GM21515 (cell line): Measurements from ENCODE around the gene PHF20.
"Not testable (repeated sequence)": the region's sequence is repeated elsewhere in the genome, so short reads cannot be mapped to it uniquely, and the experiment has no call there.

Experiments used
- ATAC-seq: cut with Tn5 transposase; IDR thresholded peaks from one replicate; pipeline ENCODE4 v1.9.1; 2021; ENCODE audit not compliant: unreplicated experiment

PHF20 gene

DNA sequence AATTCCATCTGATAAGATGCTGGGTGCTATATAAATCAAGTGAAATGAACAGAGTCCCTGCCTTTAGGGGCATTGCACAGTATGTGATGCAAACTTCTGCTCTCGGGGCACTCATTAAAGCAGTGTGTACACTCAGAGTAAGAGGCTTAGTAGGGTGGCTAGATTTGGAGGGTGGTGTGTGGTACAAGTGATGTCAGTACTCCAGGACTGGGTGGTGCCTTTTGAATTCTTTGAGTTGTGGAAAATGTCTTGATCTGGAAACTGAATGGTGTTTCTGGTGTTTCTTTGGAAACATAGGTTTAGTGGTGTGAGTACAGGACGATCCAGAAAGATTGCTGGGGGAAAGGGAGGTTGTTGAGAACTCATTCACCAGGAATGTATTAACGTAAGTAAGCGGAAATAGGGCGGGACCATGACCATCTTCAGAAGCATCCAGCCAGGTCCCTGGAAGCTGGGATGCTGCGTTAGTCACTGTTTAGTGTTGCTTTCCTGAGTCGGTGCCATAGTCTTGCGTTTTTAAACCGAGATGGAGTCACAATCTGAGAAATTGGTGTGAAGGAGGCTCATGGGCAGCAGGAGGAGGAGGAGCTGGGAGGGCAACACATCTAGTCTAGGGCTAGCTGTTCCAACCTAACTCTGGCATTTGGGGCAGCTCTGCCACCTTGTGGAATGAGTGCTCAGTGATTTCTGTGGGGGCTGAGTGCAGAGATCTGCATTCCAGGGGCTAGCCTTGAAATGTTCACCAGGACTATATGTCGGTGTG is 112.1 kb downstream of the PHF20 start:
- no peak for ATAC-seq

DNA sequence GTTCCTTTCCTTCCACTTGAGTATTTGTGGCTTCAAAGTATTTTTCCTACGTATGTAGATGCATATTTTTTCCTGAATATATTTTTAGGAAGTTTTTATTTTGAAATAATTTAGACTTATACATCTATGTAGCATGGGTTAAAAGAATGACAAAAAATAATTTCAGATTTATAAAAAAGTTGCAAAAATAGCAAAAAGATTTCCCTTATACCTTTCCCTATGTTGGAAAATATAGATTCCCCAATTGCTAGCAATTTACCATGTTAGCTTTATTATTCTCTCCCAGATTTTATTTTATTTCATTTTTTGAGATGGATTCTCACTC is 112.7 kb downstream of the PHF20 start:
- ATAC-seq = no peak

DNA sequence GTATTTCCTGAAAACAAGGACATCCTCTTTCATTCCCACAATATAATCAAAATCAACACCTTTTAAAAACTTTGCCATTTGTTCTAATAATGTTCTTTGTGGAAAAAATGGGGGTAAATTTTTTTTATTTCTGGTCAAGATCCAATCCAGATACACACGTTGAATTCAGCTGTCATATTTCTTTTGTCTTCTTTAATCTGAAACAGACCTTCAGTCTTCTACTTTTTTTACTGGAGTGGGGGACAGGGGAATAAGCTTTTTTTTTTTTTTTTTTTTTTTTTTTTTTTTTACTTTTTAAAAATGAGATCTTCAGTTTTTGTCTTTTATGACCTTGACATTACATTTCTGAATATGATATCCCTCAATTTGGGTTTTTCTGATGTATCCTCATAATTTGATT is 113.4 kb downstream of the PHF20 start:
- ATAC-seq = no peak

DNA sequence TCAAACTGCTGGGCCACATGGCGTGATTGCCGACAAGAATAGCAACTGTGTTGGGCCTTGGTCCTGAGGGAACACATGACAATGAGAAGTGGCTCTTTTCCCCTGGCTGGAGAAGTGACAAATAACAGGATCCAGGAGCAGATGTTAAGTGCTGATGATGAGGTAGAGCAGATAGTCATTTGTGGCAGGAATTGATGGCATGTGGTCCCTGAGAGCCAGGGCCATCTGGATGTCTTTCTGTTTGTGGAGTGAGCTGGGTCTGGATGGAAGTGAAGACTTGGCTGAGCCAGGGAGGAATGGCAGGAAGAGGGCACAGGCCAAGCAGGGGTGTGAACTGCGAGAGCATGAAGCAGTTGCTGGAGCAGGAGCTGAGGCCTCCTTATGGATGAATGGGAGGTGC is 114.7 kb downstream of the PHF20 start:
- no peak for ATAC-seq

DNA sequence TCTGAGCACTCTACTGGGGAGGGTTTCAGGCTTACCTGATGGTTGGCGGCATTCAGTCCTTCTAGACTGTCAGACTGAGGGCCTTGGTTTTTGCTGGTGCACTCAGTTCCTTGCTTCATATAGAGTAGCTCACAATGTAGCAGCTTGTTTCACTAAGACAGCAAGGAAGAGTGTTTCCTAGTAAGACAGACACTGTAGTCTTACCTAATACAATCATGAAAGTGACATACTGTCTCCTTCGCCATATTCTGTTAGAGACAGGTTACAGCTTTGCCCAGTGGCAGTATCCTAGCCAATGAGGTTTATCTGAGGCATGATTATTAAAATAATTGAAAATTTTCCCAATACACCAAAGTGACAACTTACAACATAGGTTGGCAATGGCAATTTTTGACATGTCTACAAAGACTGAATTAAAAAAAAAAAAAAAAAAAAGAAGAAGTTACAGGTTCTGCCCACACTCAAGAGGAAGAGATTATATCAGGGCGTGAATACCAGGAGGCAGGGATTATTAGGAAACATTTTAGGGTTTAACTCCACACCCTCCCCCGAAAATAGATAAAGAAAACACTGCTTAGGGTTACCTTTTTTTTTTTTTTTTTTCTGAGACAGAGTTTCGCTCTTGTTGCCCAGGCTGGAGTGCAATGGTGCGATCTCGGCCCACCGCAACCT is 115.7 kb downstream of the PHF20 start:
- no peak for ATAC-seq

DNA sequence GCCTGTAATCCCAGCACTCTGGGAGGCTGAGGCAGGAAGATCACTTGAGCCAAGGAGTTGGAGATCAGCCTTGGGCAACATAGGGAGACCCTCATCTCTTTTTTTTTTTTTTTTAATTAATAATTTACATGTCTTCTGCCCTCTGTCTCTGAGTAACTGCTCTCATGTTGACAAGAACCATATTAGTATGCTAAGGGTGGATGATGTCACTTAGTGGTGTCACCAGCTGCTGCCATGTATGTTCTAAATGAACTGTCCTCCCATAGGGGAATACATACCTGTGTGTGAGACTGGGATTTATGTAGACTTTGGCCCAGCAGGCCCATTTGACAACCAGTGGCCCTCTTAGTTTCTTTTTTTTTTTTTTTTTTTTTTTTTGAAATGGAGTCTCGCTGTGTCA is 116.8 kb downstream of the PHF20 start:
- ATAC-seq = no peak

DNA sequence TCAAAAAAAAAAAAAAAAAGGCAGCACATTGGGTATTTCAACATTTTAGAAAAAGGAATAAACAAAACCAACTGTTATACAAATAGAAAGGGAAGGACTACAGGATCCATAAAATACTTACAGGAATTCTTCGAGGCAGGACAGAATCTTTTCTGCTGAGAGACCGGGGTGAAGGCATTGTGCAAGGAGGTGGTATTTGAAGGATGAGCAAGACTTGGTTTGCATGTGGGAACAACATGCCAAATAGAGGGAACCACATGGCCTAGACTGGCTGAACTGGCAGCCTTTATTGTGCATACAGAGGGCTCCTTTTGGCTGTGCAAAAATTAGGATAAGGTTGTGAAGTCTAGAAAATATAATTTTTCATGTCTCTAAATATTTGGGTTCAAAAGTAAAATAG is 119.6 kb downstream of the PHF20 start:
- no peak for ATAC-seq

DNA sequence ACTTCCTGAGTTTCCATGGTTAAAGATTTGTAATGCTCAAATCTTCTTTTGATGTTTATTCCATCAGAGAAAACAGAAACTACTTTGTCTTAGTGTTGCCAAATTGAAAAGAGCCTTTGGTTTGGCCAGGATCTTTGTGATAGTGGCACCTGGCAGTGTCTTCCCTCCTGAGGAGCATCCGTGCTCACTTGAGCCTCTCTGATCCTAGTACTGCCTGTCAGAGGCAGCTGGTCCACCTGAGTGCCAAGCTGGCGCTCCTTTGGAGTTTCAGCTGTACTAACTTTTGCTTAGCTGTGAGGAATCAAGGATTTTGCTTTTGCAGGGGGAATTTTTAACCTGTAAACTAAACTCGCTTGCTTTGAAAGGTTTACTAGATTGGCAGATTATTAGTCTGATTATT is 121.1 kb downstream of the PHF20 start:
- no peak for ATAC-seq

DNA sequence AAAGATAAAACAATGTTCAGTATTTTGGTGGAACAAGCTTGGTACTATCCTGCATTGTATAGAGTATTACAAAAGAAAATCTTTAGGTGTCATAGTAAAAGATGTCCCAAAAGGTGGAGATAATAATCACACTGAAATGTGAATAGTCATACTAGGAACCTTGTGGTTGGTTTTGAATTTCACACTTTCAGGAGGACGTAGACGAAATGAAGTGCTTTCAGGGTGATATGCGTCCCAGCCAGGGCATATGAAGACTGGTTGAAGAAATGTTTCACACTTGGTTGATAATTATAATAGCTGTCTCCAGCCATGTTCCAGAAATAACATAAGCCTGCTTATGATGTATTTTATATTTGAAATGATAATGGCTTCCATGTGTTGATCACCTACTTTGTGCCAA is 122.1 kb downstream of the PHF20 start:
- peak; percentile 76 for ATAC-seq

DNA sequence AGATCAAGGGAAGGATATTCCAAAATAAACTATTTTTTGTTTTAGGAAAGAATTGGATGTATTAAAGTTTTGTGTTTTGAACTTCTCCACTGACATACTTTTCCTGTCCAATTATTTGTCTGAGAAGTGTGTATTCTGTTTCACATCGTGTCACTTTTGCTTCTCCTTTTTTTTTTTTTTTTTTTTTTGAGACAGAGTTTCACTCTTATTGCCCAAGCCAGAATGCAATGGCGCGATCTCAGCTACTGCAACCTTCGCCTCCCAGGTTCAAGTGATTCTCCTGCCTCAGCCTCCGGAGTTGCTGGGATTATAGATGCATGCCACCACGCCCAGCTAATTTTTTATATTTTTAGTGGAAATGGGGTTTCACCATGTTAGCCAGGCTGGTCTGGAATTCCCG is 123.7 kb downstream of the PHF20 start:
- ATAC-seq = not testable (repeated sequence)

DNA sequence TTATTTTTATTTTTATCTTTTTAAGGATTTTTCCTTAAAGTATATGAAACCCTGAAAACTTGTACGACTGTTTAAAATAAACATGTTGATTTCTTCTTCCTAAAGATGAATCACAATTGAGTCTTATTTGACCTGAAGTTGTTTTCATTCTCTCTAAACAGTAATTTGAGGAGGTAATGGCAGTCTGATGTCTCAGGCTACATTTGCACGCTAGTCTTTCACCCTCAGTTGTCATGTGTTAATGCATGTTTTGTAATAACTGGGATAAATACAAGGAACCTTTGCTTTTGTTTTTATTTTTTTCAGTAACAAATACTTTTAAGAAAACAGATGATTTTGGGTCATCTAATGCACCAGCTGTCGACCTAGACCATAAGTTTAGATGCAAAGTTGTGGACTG is 127.2 kb downstream of the PHF20 start:
- no peak for ATAC-seq

DNA sequence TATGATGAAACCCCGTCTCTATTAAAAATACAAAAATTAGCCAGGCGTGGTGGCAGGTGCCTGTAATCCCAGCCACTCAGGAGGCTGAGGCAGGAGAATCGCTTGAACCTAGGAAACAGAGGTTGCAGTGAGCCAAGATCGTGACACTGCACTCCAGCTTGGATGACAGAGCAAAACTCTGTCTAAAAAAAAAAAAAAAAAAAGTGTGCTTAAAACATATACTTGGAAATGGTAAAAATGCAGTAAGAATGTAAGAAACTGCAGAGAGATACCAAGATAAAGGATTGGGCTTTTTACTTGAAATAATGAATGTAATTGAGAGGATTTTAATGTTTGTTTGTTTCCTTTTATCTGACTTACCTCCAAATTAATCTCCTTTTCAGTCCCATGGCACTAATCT is 129.4 kb downstream of the PHF20 start:
- ATAC-seq = not testable (repeated sequence)

DNA sequence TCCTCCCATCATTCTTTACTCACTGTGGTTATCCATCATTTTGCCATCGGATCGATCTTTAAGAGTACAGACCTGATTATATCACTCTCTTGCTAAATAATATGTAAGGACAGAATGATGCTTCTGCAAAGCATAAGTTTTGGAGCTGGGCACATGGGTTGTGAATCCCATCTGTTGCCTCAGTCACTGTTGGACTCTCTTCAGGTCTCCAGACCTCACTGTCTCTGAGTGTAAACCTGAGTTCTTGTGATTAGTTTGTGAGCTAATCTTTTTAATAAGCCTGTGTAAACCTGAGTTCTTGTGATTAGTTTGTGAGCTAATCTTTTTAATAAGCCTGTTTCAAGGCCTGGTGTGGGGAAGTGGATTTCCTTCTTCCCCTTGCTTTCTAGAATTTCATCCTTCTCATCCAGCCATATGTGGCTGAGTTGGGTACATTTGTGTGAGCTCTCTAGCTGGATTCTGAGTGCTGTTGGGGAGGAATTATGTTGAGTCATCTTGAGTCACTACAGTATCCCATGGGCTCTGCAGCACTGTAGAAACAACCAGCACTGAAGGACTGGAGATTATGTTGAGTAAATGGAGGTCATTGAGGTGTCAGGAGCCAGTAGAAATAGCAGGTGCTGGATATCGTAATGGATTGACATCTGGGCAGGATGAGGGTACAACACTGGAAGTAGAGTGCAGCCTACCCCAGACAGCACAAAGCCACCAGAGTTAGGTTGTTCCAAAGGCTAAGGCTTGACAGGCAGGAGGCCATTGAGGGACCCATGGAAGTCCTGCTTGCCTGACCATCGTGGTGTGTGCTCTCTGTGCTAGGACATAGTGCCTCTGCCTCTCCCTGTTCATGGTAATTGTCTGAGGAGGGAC is 130.1 kb downstream of the PHF20 start:
- ATAC-seq = no peak

DNA sequence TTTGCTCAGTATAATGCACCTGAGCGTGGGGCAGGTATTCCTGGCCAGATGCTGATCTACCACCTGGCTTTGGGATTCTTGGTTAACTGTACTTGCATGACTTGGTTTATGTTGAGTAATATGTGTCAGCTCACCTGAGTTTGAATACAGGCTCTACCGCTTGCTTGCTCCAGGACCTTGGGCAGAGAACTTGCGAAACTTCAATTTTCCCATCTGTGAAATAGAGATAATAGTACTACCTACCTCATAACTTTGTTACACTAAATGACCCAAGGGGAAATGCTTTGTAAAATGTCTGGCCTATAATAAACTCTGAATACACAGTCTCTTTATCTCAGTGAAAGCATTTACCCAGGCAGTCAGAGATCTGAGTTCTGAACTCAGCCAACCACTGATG is 130.7 kb downstream of the PHF20 start:
- no peak for ATAC-seq

DNA sequence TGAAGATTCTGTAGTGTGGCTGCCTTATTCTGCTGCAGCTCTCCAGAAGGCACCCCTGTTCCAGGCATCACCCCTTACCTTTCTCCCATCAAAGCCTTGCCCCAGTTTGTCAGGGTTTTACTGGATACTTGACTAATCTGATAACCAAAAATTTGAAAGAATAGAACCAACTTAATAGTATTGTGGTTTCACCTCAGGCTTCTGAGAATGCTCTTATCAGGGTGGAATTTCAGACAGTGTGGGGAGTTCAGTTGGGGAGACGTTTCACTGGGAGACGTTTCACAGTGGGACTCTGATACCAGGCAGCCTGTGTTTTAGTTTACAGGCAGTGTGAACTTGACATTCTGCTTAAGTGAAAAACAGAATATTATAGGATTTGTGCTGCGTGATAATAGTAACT is 132.0 kb downstream of the PHF20 start:
- ATAC-seq = no peak

DNA sequence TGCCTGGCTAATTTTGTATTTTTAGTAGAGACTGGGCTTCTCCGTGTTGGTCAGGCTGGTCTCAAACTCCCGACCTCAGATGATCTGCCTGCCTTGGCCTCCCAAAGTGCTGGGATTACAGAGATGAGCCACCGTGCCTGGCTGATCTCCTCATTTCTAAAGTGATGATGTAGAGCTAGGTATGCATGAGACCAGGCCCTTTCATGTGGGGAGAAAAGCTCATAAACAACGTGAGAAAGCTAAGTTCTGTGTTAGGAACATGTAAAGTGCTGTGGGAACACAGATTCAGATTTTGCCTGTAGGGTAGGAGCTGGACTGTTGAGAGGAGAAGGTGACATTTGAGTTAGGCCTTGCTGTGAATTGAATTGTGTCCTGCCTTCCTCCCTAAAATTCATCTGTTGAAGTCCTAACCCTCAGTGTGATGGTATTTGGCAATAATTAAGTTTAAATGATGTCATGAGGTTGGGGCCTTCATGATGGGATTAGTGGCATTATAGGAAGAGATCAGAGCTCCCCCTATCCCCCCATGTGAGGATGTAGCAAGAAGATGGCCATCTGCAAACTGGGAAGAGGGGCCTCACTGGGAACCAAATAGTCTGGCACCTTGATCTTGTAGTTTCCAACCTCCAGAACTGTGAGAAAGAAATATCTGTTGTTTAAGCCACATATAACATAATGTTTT is 133.3 kb downstream of the PHF20 start:
- ATAC-seq = no peak

DNA sequence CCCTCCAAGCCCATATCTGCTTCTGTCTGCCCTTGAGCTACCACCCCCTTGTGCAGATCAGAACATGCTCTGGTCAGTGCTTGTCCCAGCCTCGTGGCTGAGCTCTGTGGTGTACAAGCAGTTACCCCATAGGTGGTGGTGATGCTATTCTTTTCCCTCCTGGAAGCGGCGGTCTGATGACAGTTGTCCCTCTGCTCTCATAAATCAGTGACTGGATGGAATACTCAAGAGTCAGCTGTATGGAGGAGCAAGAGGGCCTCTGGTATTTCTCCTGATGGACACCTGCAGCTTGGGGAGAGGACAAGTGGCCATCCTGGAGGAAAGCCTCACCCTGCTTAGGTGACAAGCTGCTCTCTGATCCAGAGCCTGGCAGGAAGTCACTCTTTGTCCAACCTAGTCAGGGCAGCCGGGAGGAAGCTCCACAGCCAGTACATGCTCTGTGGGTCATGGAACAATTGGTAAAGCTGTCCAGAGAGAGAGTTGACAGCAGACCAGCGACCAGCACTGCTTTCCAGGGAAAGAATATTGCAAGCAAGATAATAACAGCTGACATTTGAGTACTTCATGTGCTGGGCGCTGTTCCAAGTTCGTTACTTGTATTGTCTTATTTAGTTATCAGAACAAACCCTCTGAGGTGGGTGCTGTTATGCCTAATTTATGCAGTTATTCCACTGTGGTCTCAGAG is 135.3 kb downstream of the PHF20 start:
- ATAC-seq = no peak

DNA sequence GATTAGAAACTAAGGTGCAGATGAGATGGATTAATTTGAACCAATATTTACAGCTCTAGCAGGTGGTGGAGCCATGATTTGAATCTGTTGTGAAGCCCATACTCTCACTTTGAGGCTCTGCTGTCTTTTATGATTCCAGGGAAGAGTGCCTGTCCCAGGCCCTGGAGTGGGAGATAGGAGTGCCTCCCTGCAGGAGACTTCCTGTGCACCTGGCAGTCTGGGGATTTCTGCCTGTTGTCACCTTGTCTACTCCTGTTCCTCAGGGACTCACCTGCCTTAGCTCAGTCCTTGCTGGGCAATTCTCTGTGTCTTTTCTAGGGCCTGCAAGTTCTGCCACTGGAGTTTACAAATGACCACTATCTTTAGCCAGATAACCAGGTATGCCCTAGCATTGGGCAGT is 136.2 kb downstream of the PHF20 start:
- ATAC-seq = no peak

DNA sequence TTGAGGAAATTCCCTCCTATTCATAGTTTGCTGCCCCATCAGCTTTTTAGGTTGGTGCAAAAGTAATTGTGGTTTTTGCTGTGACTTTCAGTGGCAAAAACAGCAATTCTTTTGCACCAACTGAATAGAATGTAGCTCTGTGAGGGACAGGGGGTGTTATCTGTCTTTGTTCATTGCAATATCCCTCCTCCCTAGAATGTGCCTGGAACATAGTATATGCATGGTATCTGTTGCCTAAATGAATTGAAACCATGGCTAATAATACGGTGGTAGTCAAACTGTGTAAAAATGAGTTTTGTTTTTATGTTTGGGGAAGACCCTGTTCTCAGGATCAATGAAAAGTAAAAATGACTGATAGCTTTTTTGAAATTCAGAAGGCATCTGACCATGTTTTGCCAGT is 137.4 kb downstream of the PHF20 start:
- no peak for ATAC-seq

DNA sequence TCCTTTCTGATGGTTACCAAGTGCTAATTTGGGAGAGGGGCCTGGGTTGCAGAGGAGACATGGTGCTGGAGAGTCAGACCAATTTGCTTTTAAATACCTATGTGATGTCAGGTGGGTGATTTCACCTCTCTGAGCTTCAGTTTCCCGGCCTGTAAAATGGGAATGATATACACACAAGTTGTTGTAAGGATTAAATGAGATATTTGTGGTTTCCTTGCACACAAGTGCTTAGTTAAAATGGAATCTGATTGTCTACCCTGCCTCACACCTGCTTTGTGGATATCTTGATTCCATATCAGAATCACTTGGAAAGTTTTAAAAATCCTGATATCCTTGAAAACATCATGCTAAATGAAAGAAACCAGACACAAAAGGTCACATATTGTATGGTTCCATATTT is 138.0 kb downstream of the PHF20 start:
- ATAC-seq = no peak

DNA sequence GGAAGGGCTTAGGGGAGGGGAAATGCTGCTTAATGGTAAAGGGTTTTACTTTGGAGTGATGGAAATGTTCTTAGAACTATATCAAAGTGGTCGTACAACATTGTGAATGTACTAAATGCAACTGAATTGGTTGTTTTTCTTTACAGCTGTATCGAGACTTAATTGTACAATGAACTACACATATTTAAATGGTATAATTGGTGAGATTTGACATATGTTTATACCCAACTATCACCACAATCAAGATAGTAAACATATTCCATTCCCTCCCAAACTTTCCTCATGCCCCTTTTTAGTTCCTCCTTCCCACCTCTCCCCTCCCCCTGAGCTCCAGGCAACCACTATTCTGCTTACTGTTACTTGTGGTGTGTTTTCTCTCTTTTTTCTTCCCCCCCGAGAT is 138.4 kb downstream of the PHF20 start:
- ATAC-seq = no peak
